Stimulated activated naive CD8-positive, alpha-beta T cell treated with anti-CD3 and anti-CD28 coated beads, Interleukin-15, Interleukin-2, amounts not matched to agents 100 ng/mL and 50 ng/mL, for 24 hours (primary cell): Measurements from ENCODE around the gene DDX19B.
A peak's percentile ranks its signal among the peaks of the same experiment; 100 is the strongest.
"Not testable (repeated sequence)": the region's sequence is repeated elsewhere in the genome, so short reads cannot be mapped to it uniquely, and the experiment has no call there.

Source experiments
- H3K27ac Mint-ChIP-seq: one replicate; pipeline ENCODE4 v1.8.0; 2021; ENCODE audit warnings: mild to moderate bottlenecking, mixed read lengths
- H3K27me3 Mint-ChIP-seq: one replicate; pipeline ENCODE4 v1.8.0; 2021; ENCODE audit warnings: mixed read lengths
- H3K36me3 Mint-ChIP-seq: one replicate; pipeline ENCODE4 v1.8.0; 2021; ENCODE audit warnings: low read depth, mixed read lengths
- H3K4me1 Mint-ChIP-seq: one replicate; pipeline ENCODE4 v1.8.0; 2021; ENCODE audit warnings: low read depth, mixed read lengths
- H3K4me3 Mint-ChIP-seq: one replicate; pipeline ENCODE4 v1.8.0; 2021; ENCODE audit warnings: mild to moderate bottlenecking, mixed read lengths
- H3K9me3 Mint-ChIP-seq: one replicate; pipeline ENCODE4 v1.8.0; 2021; ENCODE audit warnings: mixed read lengths

DDX19B gene

GRCh38 chr16:70306880-70307279, 7.9 kb downstream of the DDX19B start:
- Mint-ChIP-seq H3K27me3 (no peaks in the 10 kb centered on the region), H3K4me3 (no peak overlapping the region), H3K9me3 (no peaks in the 10 kb centered on the region), H3K36me3 (peaks cover 19% of the 10 kb centered on the region), H3K27ac (no peak overlapping the region), H3K4me1 (peaks cover 23% of the 10 kb centered on the region)

- not testable (repeated sequence) for H3K27me3 Mint-ChIP-seq, H3K9me3 Mint-ChIP-seq, H3K27ac Mint-ChIP-seq, H3K4me3 Mint-ChIP-seq
- peaks cover 11% of the 10 kb centered on the region for H3K36me3 Mint-ChIP-seq
- peaks cover 16% of the 10 kb centered on the region for H3K4me1 Mint-ChIP-seq
These were observed 8.7 kb downstream of the DDX19B start for GRCh38 chr16:70307726-70308125.

GRCh38 chr16:70320121-70320520, 21.1 kb downstream of the DDX19B start:
- no peak overlapping the region for H3K4me3 Mint-ChIP-seq
- H3K36me3 Mint-ChIP-seq, result peaks cover 30% of the 10 kb centered on the region
- no peaks in the 10 kb centered on the region for H3K9me3 Mint-ChIP-seq
- H3K4me1 Mint-ChIP-seq, result no peaks in the 10 kb centered on the region
- H3K27ac Mint-ChIP-seq, result no peak overlapping the region
- H3K27me3 Mint-ChIP-seq, result no peaks in the 10 kb centered on the region

- Mint-ChIP-seq H3K4me1 (no peaks in the 10 kb centered on the region), H3K27ac (no peak overlapping the region), H3K4me3 (no peak overlapping the region), H3K27me3 (no peaks in the 10 kb centered on the region), H3K36me3 (peaks cover 34% of the 10 kb centered on the region), H3K9me3 (no peaks in the 10 kb centered on the region)
These were observed 26.2 kb downstream of the DDX19B start for GRCh38 chr16:70324998-70325747.

DNA sequence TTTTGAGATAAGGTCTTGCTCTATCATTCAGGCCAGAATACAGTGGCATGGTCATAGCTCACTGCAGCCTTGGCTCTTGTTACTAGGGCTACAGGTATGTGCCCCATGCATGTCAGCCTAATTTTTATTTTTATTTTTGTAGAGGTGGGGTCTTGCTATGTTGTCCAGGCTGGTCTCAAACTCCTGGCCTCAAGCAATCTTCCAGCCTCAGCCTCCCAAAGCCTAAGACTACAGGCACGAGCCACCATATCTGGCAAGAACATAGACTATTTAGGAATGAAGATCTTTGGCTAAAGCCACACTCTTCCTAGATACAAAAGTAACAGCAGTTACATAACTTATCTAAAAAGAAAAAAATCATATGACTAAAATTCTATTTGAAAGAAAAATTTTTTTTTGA, 32.1 kb downstream of the DDX19B start:
- Mint-ChIP-seq H3K4me1 (no peaks in the 10 kb centered on the region), H3K27me3 (no peaks in the 10 kb centered on the region), H3K4me3 (no peak overlapping the region), H3K27ac (no peak overlapping the region), H3K9me3 (no peaks in the 10 kb centered on the region), H3K36me3 (peaks cover 35% of the 10 kb centered on the region)

DNA sequence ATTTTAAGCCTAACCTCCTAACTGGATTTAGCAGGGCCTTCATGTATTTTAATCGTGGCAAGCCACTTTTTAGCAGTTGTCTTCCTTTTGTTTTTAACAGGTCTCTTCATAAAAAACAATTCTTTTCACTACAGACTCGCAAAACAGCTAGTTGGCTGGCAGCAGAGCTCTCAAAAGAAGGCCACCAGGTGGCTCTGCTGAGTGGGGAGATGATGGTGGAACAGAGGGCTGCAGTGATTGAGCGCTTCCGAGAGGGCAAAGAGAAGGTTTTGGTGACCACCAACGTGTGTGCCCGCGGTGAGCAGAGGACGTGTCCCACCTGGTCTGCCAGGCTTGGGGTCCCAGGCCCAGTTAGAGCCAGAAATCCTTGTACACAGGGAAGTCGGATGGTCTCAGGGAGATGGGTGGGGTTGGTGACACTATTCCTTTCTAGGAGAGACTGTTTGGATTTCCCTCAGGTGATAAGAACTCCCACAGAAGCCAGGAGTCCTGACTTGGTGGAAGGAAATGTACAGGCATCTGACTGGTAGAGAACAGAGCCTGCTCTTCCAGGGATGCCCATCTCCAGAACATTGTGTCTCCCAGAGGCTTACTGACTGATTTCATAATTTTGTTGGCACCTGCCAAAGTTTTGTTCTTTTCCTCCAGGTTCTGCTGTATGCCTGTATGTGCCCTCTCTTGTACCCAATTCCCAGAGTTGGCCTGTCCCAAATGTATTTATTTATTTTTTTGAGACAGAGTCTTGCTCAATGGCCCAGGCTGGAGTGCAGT, 32.8 kb downstream of the DDX19B start:
- no peak overlapping the region for H3K27ac Mint-ChIP-seq
- H3K9me3 Mint-ChIP-seq, result no peaks in the 10 kb centered on the region
- H3K4me3 Mint-ChIP-seq, result no peak overlapping the region
- no peaks in the 10 kb centered on the region for H3K27me3 Mint-ChIP-seq
- peaks cover 35% of the 10 kb centered on the region for H3K36me3 Mint-ChIP-seq
- H3K4me1 Mint-ChIP-seq, result no peaks in the 10 kb centered on the region

GRCh38 chr16:70332728-70333127, 33.7 kb downstream of the DDX19B start:
- H3K4me3 Mint-ChIP-seq, H3K27me3 Mint-ChIP-seq, H3K4me1 Mint-ChIP-seq, H3K9me3 Mint-ChIP-seq: not testable (repeated sequence)
- Mint-ChIP-seq H3K27ac (peak overlapping the region; percentile 45), H3K36me3 (peaks cover 35% of the 10 kb centered on the region)

DNA sequence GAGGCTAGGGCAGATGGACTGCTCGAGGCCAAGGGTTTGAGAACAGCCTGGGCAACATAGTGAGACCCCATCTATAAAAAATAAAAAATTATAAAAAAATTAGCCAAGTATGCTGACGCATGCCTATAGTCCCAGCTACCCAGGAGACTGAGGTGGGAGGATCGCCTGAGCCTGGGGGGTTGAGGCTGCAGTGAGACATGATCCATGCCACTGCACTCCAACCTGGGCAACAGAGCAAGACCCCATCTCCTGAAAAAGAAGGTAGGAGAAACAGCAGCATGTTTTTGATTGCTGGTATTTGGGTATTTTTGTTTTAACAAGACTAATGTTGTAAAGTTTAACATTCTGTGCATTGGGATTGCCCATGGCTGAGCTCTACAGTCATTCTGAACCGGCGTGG, 38.8 kb downstream of the DDX19B start:
- no peaks in the 10 kb centered on the region for H3K27me3 Mint-ChIP-seq
- no peaks in the 10 kb centered on the region for H3K9me3 Mint-ChIP-seq
- H3K36me3 Mint-ChIP-seq, result peaks cover 13% of the 10 kb centered on the region
- H3K4me3 Mint-ChIP-seq, result no peak overlapping the region
- H3K4me1 Mint-ChIP-seq, result no peaks in the 10 kb centered on the region
- H3K27ac Mint-ChIP-seq, result no peak overlapping the region

GRCh38 chr16:70341600-70341999, 42.6 kb downstream of the DDX19B start:
- H3K36me3 Mint-ChIP-seq, result no peaks in the 10 kb centered on the region
- no peak overlapping the region for H3K27ac Mint-ChIP-seq
- no peak overlapping the region for H3K4me3 Mint-ChIP-seq
- H3K9me3 Mint-ChIP-seq, result no peaks in the 10 kb centered on the region
- H3K27me3 Mint-ChIP-seq, result no peaks in the 10 kb centered on the region
- peaks cover 12% of the 10 kb centered on the region for H3K4me1 Mint-ChIP-seq

- Mint-ChIP-seq H3K4me3 (no peak overlapping the region), H3K36me3 (peaks cover 2% of the 10 kb centered on the region), H3K9me3 (no peaks in the 10 kb centered on the region), H3K27ac (no peak overlapping the region), H3K27me3 (no peaks in the 10 kb centered on the region), H3K4me1 (peaks cover 12% of the 10 kb centered on the region)
These were observed 43.0 kb downstream of the DDX19B start for GRCh38 chr16:70342016-70342415.

DNA sequence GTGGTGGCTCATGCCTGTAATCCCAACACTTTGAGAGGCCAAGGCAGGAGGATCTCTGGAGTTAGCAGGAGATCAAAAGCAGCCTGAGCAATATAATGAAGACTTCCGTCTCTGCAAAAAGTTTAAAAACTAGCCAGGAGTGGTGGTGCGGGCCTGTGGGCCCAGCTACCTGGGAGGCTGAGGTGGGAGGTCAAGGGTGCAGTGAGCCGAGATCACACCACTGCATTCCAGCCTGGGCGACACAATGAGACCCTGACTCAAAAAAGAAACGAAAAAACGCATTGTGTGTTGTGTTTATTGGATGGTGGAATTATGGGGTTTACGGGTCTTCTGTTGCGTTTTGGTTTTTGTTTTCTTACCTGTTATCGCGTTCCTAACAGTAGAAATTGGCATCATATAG, 46.9 kb downstream of the DDX19B start:
- Mint-ChIP-seq H3K4me3 (peak overlapping the region; percentile 97), H3K4me1 (peaks cover 42% of the 10 kb centered on the region), H3K27me3 (no peaks in the 10 kb centered on the region), H3K9me3 (no peaks in the 10 kb centered on the region), H3K27ac (peak overlapping the region; percentile 96), H3K36me3 (peaks cover 23% of the 10 kb centered on the region)

- Mint-ChIP-seq H3K27me3 (no peaks in the 10 kb centered on the region), H3K36me3 (peaks cover 30% of the 10 kb centered on the region), H3K4me3 (no peak overlapping the region), H3K27ac (no peak overlapping the region), H3K4me1 (peaks cover 46% of the 10 kb centered on the region), H3K9me3 (no peaks in the 10 kb centered on the region)
These were observed 50.0 kb downstream of the DDX19B start for GRCh38 chr16:70348991-70349390.

DNA sequence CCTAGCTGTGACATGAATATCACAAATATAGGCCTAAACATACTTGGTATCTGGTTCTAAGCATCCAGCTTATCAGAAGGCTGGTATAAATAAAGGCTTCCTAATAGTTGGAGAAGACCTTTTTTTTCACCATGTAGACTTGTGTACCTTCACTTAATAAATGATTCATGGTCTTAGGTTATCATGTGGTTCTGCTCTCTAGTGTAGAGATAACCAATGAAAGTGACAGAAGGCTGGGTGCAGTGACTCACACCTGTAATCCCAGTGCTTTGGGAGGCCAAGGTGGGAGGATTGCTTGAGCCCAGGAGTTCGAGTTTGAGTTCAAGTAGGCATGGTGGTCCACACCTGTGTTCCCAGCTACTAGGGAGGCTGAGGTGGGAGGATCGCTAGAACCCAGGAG, 50.8 kb downstream of the DDX19B start:
- H3K36me3 Mint-ChIP-seq, result peaks cover 34% of the 10 kb centered on the region
- H3K4me1 Mint-ChIP-seq, result peaks cover 46% of the 10 kb centered on the region
- H3K27me3 Mint-ChIP-seq, result no peaks in the 10 kb centered on the region
- no peak overlapping the region for H3K4me3 Mint-ChIP-seq
- peak overlapping the region; percentile 22 for H3K27ac Mint-ChIP-seq
- H3K9me3 Mint-ChIP-seq, result no peaks in the 10 kb centered on the region

DNA sequence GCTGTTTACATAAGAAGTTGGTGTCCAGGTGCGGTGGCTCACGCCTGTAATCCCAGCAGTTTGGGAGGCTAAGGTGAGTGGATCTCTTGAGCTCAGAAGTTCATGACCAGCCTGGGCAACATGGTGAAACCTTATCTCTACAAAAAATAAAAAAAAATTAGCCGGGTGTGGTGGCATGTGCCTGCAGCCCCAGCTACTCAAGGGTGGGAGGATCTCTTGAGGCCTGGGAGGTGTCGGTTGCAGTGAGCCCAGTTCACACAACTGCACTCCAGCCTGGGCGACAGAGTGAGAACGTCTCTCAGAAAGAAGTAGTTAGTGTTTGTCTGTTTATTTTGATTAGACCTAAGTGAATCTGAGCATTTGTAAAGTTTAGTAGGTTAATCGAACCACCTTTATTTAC, 60.6 kb downstream of the DDX19B start:
- no peak overlapping the region for H3K4me3 Mint-ChIP-seq
- no peaks in the 10 kb centered on the region for H3K27me3 Mint-ChIP-seq
- H3K27ac Mint-ChIP-seq, result no peak overlapping the region
- peaks cover 58% of the 10 kb centered on the region for H3K36me3 Mint-ChIP-seq
- H3K9me3 Mint-ChIP-seq, result no peaks in the 10 kb centered on the region
- no peaks in the 10 kb centered on the region for H3K4me1 Mint-ChIP-seq

DNA sequence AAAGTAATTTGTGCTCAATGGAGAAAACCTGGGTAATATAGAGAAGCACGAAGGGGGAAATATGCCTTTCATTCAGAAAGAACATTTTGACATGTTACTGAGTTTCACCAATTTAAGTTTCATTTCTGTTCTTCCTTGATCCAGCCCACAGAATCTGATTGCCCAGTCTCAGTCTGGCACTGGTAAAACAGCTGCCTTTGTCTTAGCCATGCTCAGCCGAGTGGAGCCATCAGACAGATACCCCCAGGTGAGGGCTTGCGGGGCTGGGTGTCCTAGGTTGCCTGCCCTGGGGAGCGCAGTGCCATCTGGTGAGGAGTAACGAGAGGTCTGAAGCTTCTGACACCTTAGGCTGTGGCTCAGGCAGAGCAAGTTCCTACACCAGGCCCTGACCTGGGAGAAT, 65.4 kb downstream of the DDX19B start:
- H3K27ac Mint-ChIP-seq, result no peak overlapping the region
- H3K27me3 Mint-ChIP-seq, result no peaks in the 10 kb centered on the region
- no peak overlapping the region for H3K4me3 Mint-ChIP-seq
- no peaks in the 10 kb centered on the region for H3K4me1 Mint-ChIP-seq
- no peaks in the 10 kb centered on the region for H3K9me3 Mint-ChIP-seq
- H3K36me3 Mint-ChIP-seq, result peaks cover 56% of the 10 kb centered on the region

GRCh38 chr16:70370145-70370544, 71.2 kb downstream of the DDX19B start:
- not testable (repeated sequence) for H3K27ac Mint-ChIP-seq, H3K27me3 Mint-ChIP-seq, H3K4me1 Mint-ChIP-seq, H3K9me3 Mint-ChIP-seq, H3K4me3 Mint-ChIP-seq
- peaks cover 69% of the 10 kb centered on the region for H3K36me3 Mint-ChIP-seq
